GM23338 (cell line): ENCODE measurements around the gene CDC42BPA. TPM values are rescaled to one million over a fixed set of nuclear protein-coding genes. Genes with fewer than 3 reads are reported as not detected.
A peak's percentile ranks its signal among the peaks of the same experiment; 100 is the strongest.
"Not testable (repeated sequence)": the region's sequence is repeated elsewhere in the genome, so short reads cannot be mapped to it uniquely, and the experiment has no call there.

ENCODE experiments used
- ATAC-seq: fragments of 200-7000 bp; cut with Tn5 transposase; 3 replicates; pipeline ENCODE4 v1.9.1; 2020
- DNase-seq: peaks from one replicate; pipeline ENCODE4 v3.0.0-alpha.2; 2015; ENCODE audit warnings: low spot score
- H2AFZ ChIP-seq: fragments of 200-600 bp; sonication (generic); 2 replicates; pipeline ENCODE4 v1.8.0; 2016; ENCODE audit warnings: antibody characterized with exemption, mild to moderate bottlenecking, moderate library complexity
- H3F3A ChIP-seq: fragments of 200-600 bp; sonication (generic); replicated peaks from 2 replicates; pipeline ENCODE4 v1.8.0; 2017; ENCODE audit warnings: antibody characterized with exemption, mixed run types, low read depth
- H3K27ac ChIP-seq: fragments of 200-600 bp; sonication (generic); 2 replicates; pipeline ENCODE4 v1.6.1; 2016; ENCODE audit warnings: low read depth
- H3K27me3 ChIP-seq: fragments of 200-600 bp; sonication (generic); 2 replicates; pipeline ENCODE4 v1.8.0; 2016; ENCODE audit warnings: mild to moderate bottlenecking, mixed run types, moderate library complexity; ENCODE audit not compliant: insufficient read depth
- H3K36me3 ChIP-seq: fragments of 200-600 bp; sonication (generic); 2 replicates; pipeline ENCODE4 v1.8.0; 2016; ENCODE audit warnings: mild to moderate bottlenecking; ENCODE audit not compliant: insufficient read depth
- H3K4me1 ChIP-seq: fragments of 200-600 bp; sonication (generic); 2 replicates; pipeline ENCODE4 v1.8.0; 2016; ENCODE audit warnings: mild to moderate bottlenecking, moderate library complexity; ENCODE audit not compliant: insufficient read depth
- H3K4me2 ChIP-seq: fragments of 200-600 bp; sonication (generic); 2 replicates; pipeline ENCODE4 v1.7.1; 2017; ENCODE audit warnings: mixed run types
- H3K4me3 ChIP-seq: fragments of 200-600 bp; sonication (generic); 2 replicates; pipeline ENCODE4 v1.6.1; 2016; ENCODE audit warnings: mixed run types
- H3K79me2 ChIP-seq: fragments of 200-600 bp; sonication (generic); replicated peaks from 2 replicates; pipeline ENCODE4 v1.8.0; 2017; ENCODE audit warnings: mild to moderate bottlenecking; ENCODE audit not compliant: insufficient read depth
- H3K9me2 ChIP-seq: fragments of 200-600 bp; sonication (generic); 2 replicates; pipeline ENCODE4 v1.8.0; 2017; ENCODE audit not compliant: insufficient read depth
- H4K20me1 ChIP-seq: fragments of 200-600 bp; sonication (generic); replicated peaks from 2 replicates; pipeline ENCODE4 v1.8.0; 2017; ENCODE audit warnings: mild to moderate bottlenecking; ENCODE audit not compliant: insufficient read depth
- H3K27ac Mint-ChIP-seq: 2 replicates; pipeline ENCODE4 v1.8.0; 2020; ENCODE audit warnings: inconsistent platforms, mild to moderate bottlenecking, moderate library complexity, mixed read lengths
- H3K27me3 Mint-ChIP-seq: 3 replicates; pipeline ENCODE4 v1.8.0; 2022; ENCODE audit warnings: low read depth, mild to moderate bottlenecking, moderate library complexity, mixed read lengths, inconsistent platforms; ENCODE audit not compliant: insufficient read depth, poor library complexity
- H3K36me3 Mint-ChIP-seq: 3 replicates; pipeline ENCODE4 v1.8.0; 2021; ENCODE audit warnings: low read depth, mild to moderate bottlenecking, inconsistent platforms, moderate library complexity, mixed read lengths
- H3K4me1 Mint-ChIP-seq: 3 replicates; pipeline ENCODE4 v1.8.0; 2020; ENCODE audit warnings: mild to moderate bottlenecking, inconsistent platforms, mixed read lengths
- H3K4me3 Mint-ChIP-seq: 3 replicates; pipeline ENCODE4 v1.8.0; 2021; ENCODE audit warnings: moderate library complexity, mild to moderate bottlenecking, inconsistent platforms, mixed read lengths
- H3K9me3 Mint-ChIP-seq: 3 replicates; pipeline ENCODE4 v1.8.0; 2020; ENCODE audit warnings: moderate library complexity, mild to moderate bottlenecking, inconsistent platforms, mixed read lengths
- CREB1 ChIP-seq: fragments of 250-450 bp; sonication (Bioruptor Pico); IDR thresholded peaks from 2 replicates; pipeline ENCODE4 v1.5.0; 2020; ENCODE audit warnings: low read depth, mild to moderate bottlenecking, moderate library complexity
- CTCF ChIP-seq, 2 experiments: fragments of 200-600 bp in 1 of 2; sonication (generic) in 1 of 2; conservative IDR thresholded peaks; 2 replicates each; pipeline versions ENCODE4 v1.5.1 to v1.6.1; 2016 to 2017; ENCODE audit warnings: antibody characterized with exemption in 2 of 2, low read depth in 2 of 2, mild to moderate bottlenecking in 2 of 2, moderate library complexity in 1 of 2
- EZH2 ChIP-seq: fragments of 200-600 bp; sonication (generic); IDR thresholded peaks from one replicate; pipeline ENCODE4 v1.8.0; 2017; ENCODE audit warnings: antibody characterized with exemption, mild to moderate bottlenecking, low read depth; ENCODE audit not compliant: unreplicated experiment
- NANOG ChIP-seq: IDR thresholded peaks from 2 replicates; pipeline ENCODE4 v1.6.1; 2016; ENCODE audit warnings: antibody characterized with exemption, borderline replicate concordance
- POLR2AphosphoS5 ChIP-seq: IDR thresholded peaks from 2 replicates; pipeline ENCODE4 v1.6.1; 2016; ENCODE audit warnings: antibody characterized with exemption, low read depth
- ZNF114 ChIP-seq: fragments of 250-450 bp; sonication (Bioruptor Pico); IDR thresholded peaks from 2 replicates; pipeline ENCODE4 v1.5.0; 2020; ENCODE audit warnings: mild to moderate bottlenecking, moderate library complexity
- ZNF331 ChIP-seq: fragments of 250-450 bp; sonication (Bioruptor Pico); IDR thresholded peaks from 2 replicates; pipeline ENCODE4 v1.5.0; 2020; ENCODE audit warnings: low read depth, mild to moderate bottlenecking, moderate library complexity
- polyA plus RNA-seq: library from polyadenylated mRNA; unstranded; fragments of >200 nt; fragmentation: Nextera tagmentation; extraction: Ambion mirVana; gene quantifications from 2 replicates; pipeline ENCODE4 v1.2.1, GENCODE V29; 2016
- total RNA-seq: library from RNA; depleted of rRNA; stranded (reverse); fragments of >200 nt; shearing (Covaris generic); gene quantifications from 2 replicates; pipeline ENCODE4 v1.2.3, GENCODE V29; 2014

CDC42BPA gene
- total and polyA plus RNA-seq, 2 experiments from 2014 or later = 17.7 to 40.1 TPM

- H2AFZ ChIP-seq, H3K27me3 ChIP-seq, H3K4me1 Mint-ChIP-seq, ATAC-seq, H3K4me2 ChIP-seq, H3K27me3 Mint-ChIP-seq, H3K36me3 ChIP-seq, H4K20me1 ChIP-seq, H3F3A ChIP-seq, H3K79me2 ChIP-seq, H3K4me3 ChIP-seq, DNase-seq, H3K27ac ChIP-seq, H3K4me1 ChIP-seq, H3K9me2 ChIP-seq, H3K4me3 Mint-ChIP-seq, H3K27ac Mint-ChIP-seq: not testable (repeated sequence)
- Mint-ChIP-seq H3K9me3 (peaks cover 12% of the 10 kb centered on the region; the same call in 2 of the 3 replicates), H3K36me3 (peaks cover 29% of the 10 kb centered on the region)
Measured at GRCh38 chr1:227132695-227133094, 185.6 kb downstream of the CDC42BPA start.

DNA sequence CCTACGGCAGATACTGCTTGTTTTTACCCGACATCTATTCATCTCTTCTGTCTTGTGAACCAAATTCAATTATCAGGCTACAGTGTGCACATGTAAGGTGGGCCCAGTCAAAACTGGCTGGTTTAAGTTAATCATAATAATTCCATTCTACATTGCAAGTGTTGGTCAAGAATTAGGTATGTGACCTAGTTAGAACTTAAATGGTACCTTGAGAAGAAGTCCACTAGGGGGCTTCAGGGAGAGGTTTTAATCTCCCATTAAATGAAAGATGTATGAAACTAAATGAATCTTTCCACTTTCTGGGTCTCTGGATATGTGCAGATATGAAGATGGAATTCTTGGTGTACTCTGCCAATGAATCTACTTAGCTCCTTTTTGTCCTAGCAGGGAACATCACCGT lies 187.1 kb downstream of the CDC42BPA start:
- Histone ChIP-seq H3K4me1 (peaks cover 3% of the 10 kb centered on the region), H3K27ac (no peak overlapping the region), H3K9me2 (no peaks in the 10 kb centered on the region), H3K36me3 (no peaks in the 10 kb centered on the region), H2AFZ (no peak overlapping the region), H3F3A (no peaks in the 10 kb centered on the region), H3K4me2 (no peak overlapping the region), H3K27me3 (no peaks in the 10 kb centered on the region), H3K4me3 (no peak overlapping the region), H3K79me2 (no peaks in the 10 kb centered on the region), H4K20me1 (0 out of 2 replicates have a peak, but pooled peaks cover 4% of the 10 kb centered on the region)
- TF ChIP-seq CTCF (conservative IDR thresholded peaks at IDR 0.05; ENCODE audit: low read depth in 2 of 2) (peak; percentile 43 to 74), EZH2 (no peak)
- no peak overlapping the region for H3K4me3 Mint-ChIP-seq
- DNase-seq = peak; percentile 49
- peaks cover 2% of the 10 kb centered on the region for H3K27me3 Mint-ChIP-seq
- ATAC-seq = peak; percentile 27; the same call in 1 of the 3 replicates
- H3K4me1 Mint-ChIP-seq = peaks cover 2% of the 10 kb centered on the region
- H3K36me3 Mint-ChIP-seq = peaks cover 29% of the 10 kb centered on the region
- H3K9me3 Mint-ChIP-seq = peaks cover 12% of the 10 kb centered on the region; the same call in 2 of the 3 replicates
- no peak overlapping the region for H3K27ac Mint-ChIP-seq

DNA sequence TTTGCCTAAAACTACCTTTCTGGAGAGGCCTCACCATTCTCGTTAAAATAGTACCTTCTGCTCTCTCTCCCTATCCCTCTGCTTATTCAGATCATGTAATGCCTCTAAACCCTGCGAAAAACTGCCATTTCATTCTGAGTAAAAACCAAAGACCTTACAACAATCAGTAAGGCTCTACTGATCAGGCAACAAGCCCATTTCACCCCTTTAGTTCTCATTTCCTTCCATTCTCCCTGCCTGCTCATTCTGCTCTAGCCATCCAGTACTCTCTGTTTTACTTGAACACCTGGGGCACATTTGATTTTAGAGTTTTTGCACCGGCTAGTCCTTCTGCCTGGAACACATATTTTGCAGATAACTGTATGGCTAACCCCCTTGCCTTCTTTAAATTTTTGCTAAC lies 190.4 kb downstream of the CDC42BPA start:
- H3K27me3 ChIP-seq = no peaks in the 10 kb centered on the region
- peaks cover 19% of the 10 kb centered on the region; the same call in 2 of the 3 replicates for H3K36me3 Mint-ChIP-seq
- no peaks in the 10 kb centered on the region for H3F3A ChIP-seq
- 0 out of 2 replicates have a peak, but pooled peaks cover 4% of the 10 kb centered on the region for H4K20me1 ChIP-seq
- H3K36me3 ChIP-seq = no peaks in the 10 kb centered on the region
- H3K27ac ChIP-seq = no peak overlapping the region
- H3K4me1 Mint-ChIP-seq = peaks cover 25% of the 10 kb centered on the region
- peaks cover 4% of the 10 kb centered on the region for H3K27me3 Mint-ChIP-seq
- H3K4me3 Mint-ChIP-seq = no peak overlapping the region
- no peak overlapping the region for H3K4me2 ChIP-seq
- DNase-seq (no peak), ATAC-seq (no peak)
- H3K79me2 ChIP-seq = no peaks in the 10 kb centered on the region
- H3K9me2 ChIP-seq = no peaks in the 10 kb centered on the region
- peaks cover 9% of the 10 kb centered on the region for H3K4me1 ChIP-seq
- peak overlapping the region; percentile 45 for H3K27ac Mint-ChIP-seq
- no peak overlapping the region for H2AFZ ChIP-seq
- H3K9me3 Mint-ChIP-seq = peaks cover 9% of the 10 kb centered on the region; the same call in 1 of the 3 replicates
- H3K4me3 ChIP-seq = no peak overlapping the region
- TF ChIP-seq CREB1 (CRISPR knock-in tag) = no peak
- TF ChIP-seq POLR2AphosphoS5 = no peak
- no peak for TF ChIP-seq ZNF114
- TF ChIP-seq ZNF331 (CRISPR knock-in tag) = no peak
- TF ChIP-seq NANOG = no peak
- TF ChIP-seq CTCF (conservative IDR thresholded peaks at IDR 0.05; ENCODE audit: low read depth in 2 of 2) = no peak
